Measurements from ENCODE around the gene SORCS2. TPM values are rescaled to one million over a fixed set of nuclear protein-coding genes. Genes with fewer than 3 reads are reported as not detected.
A peak's percentile ranks its signal among the peaks of the same experiment; 100 is the strongest.

Gene SORCS2
- total RNA-seq, 1 donor from 2014 or later, result 29.5 TPM

GRCh38 chr4:7400671-7401298 lies 208.4 kb downstream of the SORCS2 start:
- peaks cover 24% of the 10 kb centered on the region for H3K4me1 Mint-ChIP-seq (ENCODE audit: low read depth, unreplicated experiment)
- DNase-seq, result no peak
- peaks cover 10% of the 10 kb centered on the region for H3K9me3 Mint-ChIP-seq (ENCODE audit: unreplicated experiment)
- H3K36me3 Mint-ChIP-seq (ENCODE audit: unreplicated experiment), result peaks cover 19% of the 10 kb centered on the region
- H3K4me3 Mint-ChIP-seq (ENCODE audit: unreplicated experiment), result no peak overlapping the region
- no peak for TF ChIP-seq CTCF (IDR thresholded peaks at IDR 0.05; ENCODE audit: partially characterized antibody, unreplicated experiment)
- peaks cover 6% of the 10 kb centered on the region for H3K27me3 Mint-ChIP-seq (ENCODE audit: unreplicated experiment)
- peak overlapping the region; percentile 19 for H3K27ac Mint-ChIP-seq (ENCODE audit: unreplicated experiment)

- Mint-ChIP-seq H3K4me3 (ENCODE audit: unreplicated experiment) (no peak overlapping the region), H3K4me1 (ENCODE audit: low read depth, unreplicated experiment) (peaks cover 13% of the 10 kb centered on the region), H3K27me3 (ENCODE audit: unreplicated experiment) (peaks cover 8% of the 10 kb centered on the region), H3K9me3 (ENCODE audit: unreplicated experiment) (peaks cover 8% of the 10 kb centered on the region), H3K36me3 (ENCODE audit: unreplicated experiment) (peaks cover 21% of the 10 kb centered on the region), H3K27ac (ENCODE audit: unreplicated experiment) (no peak overlapping the region)
- no peak for DNase-seq
- no peak for TF ChIP-seq CTCF (IDR thresholded peaks at IDR 0.05; ENCODE audit: partially characterized antibody, unreplicated experiment)
Observed at GRCh38 chr4:7402526-7402925, 210.2 kb downstream of the SORCS2 start.

- peaks cover 8% of the 10 kb centered on the region for H3K27me3 Mint-ChIP-seq (ENCODE audit: unreplicated experiment)
Observed at GRCh38 chr4:7403001-7403400, 210.7 kb downstream of the SORCS2 start.

GRCh38 chr4:7408166-7408565 lies 215.8 kb downstream of the SORCS2 start:
- TF ChIP-seq CTCF (IDR thresholded peaks at IDR 0.05; ENCODE audit: partially characterized antibody, unreplicated experiment), result no peak
- Mint-ChIP-seq H3K27ac (ENCODE audit: unreplicated experiment) (no peak overlapping the region), H3K4me1 (ENCODE audit: low read depth, unreplicated experiment) (no peaks in the 10 kb centered on the region), H3K4me3 (ENCODE audit: unreplicated experiment) (no peak overlapping the region), H3K9me3 (ENCODE audit: unreplicated experiment) (peaks cover 5% of the 10 kb centered on the region), H3K27me3 (ENCODE audit: unreplicated experiment) (peaks cover 2% of the 10 kb centered on the region), H3K36me3 (ENCODE audit: unreplicated experiment) (peaks cover 28% of the 10 kb centered on the region)
- no peak for DNase-seq

More at GRCh38 chr4:7403001-7403400, 210.7 kb downstream of the SORCS2 start:
- Mint-ChIP-seq H3K4me1 (ENCODE audit: low read depth, unreplicated experiment) (peaks cover 9% of the 10 kb centered on the region), H3K4me3 (ENCODE audit: unreplicated experiment) (no peak overlapping the region), H3K9me3 (ENCODE audit: unreplicated experiment) (peaks cover 8% of the 10 kb centered on the region), H3K27ac (ENCODE audit: unreplicated experiment) (no peak overlapping the region), H3K36me3 (ENCODE audit: unreplicated experiment) (peaks cover 21% of the 10 kb centered on the region)
- no peak for DNase-seq
- TF ChIP-seq CTCF (IDR thresholded peaks at IDR 0.05; ENCODE audit: partially characterized antibody, unreplicated experiment), result no peak

- no peak overlapping the region for H3K27ac Mint-ChIP-seq (ENCODE audit: unreplicated experiment)
- no peak for TF ChIP-seq CTCF (IDR thresholded peaks at IDR 0.05; ENCODE audit: partially characterized antibody, unreplicated experiment)
Observed at GRCh38 chr4:7410446-7410845, 218.1 kb downstream of the SORCS2 start.

More at GRCh38 chr4:7410446-7410845, 218.1 kb downstream of the SORCS2 start:
- Mint-ChIP-seq H3K36me3 (ENCODE audit: unreplicated experiment) (peaks cover 22% of the 10 kb centered on the region), H3K9me3 (ENCODE audit: unreplicated experiment) (peaks cover 5% of the 10 kb centered on the region), H3K27me3 (ENCODE audit: unreplicated experiment) (peaks cover 4% of the 10 kb centered on the region), H3K4me1 (ENCODE audit: low read depth, unreplicated experiment) (no peaks in the 10 kb centered on the region), H3K4me3 (ENCODE audit: unreplicated experiment) (no peak overlapping the region)
- no peak for DNase-seq
